OCI-LY3 (cell line): ENCODE results near the gene RUNX2.

Experiments
- CTCF ChIP-seq: fragments of 200-600, 300-600 bp; sonication (generic); IDR thresholded peaks from 2 replicates; pipeline ENCODE4 v1.5.1; 2014; ENCODE audit warnings: antibody characterized with exemption, low read length, low read depth
- EZH2phosphoT487 ChIP-seq: fragments of 200-600 bp; shearing (Covaris generic); IDR thresholded peaks from 2 replicates; pipeline ENCODE4 v1.6.1; 2018; ENCODE audit warnings: antibody characterized with exemption, mixed run types, low read depth

GRCh38 chr6:45415315-45415714, 87.2 kb downstream of the RUNX2 start:
- TF ChIP-seq CTCF (no peak), EZH2phosphoT487 (no peak)
